Measurements from ENCODE around the gene NTRK2. TPM values are rescaled to one million over a fixed set of nuclear protein-coding genes. Genes with fewer than 3 reads are reported as not detected.

The NTRK2 gene
- total RNA-seq, 1 donor from 2014 or later, result 0.46 TPM

GRCh38 chr9:84974855-84975254 is 305.3 kb downstream of the NTRK2 start:
- DNase-seq (ENCODE audit: low read depth), result no peak
- H3K4me3 ChIP-seq (ENCODE audit: low read depth, low read length), result no peak overlapping the region
- no peak for TF ChIP-seq CTCF (conservative IDR thresholded peaks at IDR 0.05; ENCODE audit: low read depth, low read length)

GRCh38 chr9:84975926-84976325 is 306.4 kb downstream of the NTRK2 start:
- no peak for TF ChIP-seq CTCF (conservative IDR thresholded peaks at IDR 0.05; ENCODE audit: low read depth, low read length)
- H3K4me3 ChIP-seq (ENCODE audit: low read depth, low read length), result no peak overlapping the region
- no peak for DNase-seq (ENCODE audit: low read depth)

- H3K4me3 ChIP-seq (ENCODE audit: low read depth, low read length), result no peak overlapping the region
- no peak for TF ChIP-seq CTCF (conservative IDR thresholded peaks at IDR 0.05; ENCODE audit: low read depth, low read length)
- DNase-seq (ENCODE audit: low read depth), result no peak
Observed at GRCh38 chr9:84978661-84979060, 309.1 kb downstream of the NTRK2 start.

GRCh38 chr9:84983749-84984148 is 314.2 kb downstream of the NTRK2 start:
- no peak for TF ChIP-seq CTCF (conservative IDR thresholded peaks at IDR 0.05; ENCODE audit: low read depth, low read length)
- DNase-seq (ENCODE audit: low read depth), result no peak
- H3K4me3 ChIP-seq (ENCODE audit: low read depth, low read length), result no peak overlapping the region

GRCh38 chr9:84988621-84989020 is 319.1 kb downstream of the NTRK2 start:
- H3K4me3 ChIP-seq (ENCODE audit: low read depth, low read length), result no peak overlapping the region
- DNase-seq (ENCODE audit: low read depth), result no peak
- no peak for TF ChIP-seq CTCF (conservative IDR thresholded peaks at IDR 0.05; ENCODE audit: low read depth, low read length)

GRCh38 chr9:84990416-84990815 is 320.9 kb downstream of the NTRK2 start:
- TF ChIP-seq CTCF (conservative IDR thresholded peaks at IDR 0.05; ENCODE audit: low read depth, low read length), result no peak
- no peak for DNase-seq (ENCODE audit: low read depth)
- no peak overlapping the region for H3K4me3 ChIP-seq (ENCODE audit: low read depth, low read length)

- H3K4me3 ChIP-seq (ENCODE audit: low read depth, low read length), result no peak overlapping the region
- no peak for DNase-seq (ENCODE audit: low read depth)
- no peak for TF ChIP-seq CTCF (conservative IDR thresholded peaks at IDR 0.05; ENCODE audit: low read depth, low read length)
Observed at GRCh38 chr9:84990850-84991513, 321.5 kb downstream of the NTRK2 start.

All from epithelial cell of proximal tubule (primary cell).